GM15510 (cell line): Measurements from ENCODE around the gene GPR15LG.

Experiments
- POLR2A ChIP-seq: IDR thresholded peaks from 3 replicates; pipeline ENCODE4 v1.6.1; 2011; ENCODE audit warnings: borderline replicate concordance; ENCODE audit not compliant: insufficient read length; ENCODE audit errors: extremely low read depth

Gene GPR15LG

GRCh38 chr10:84173501-84173929 lies at the start of gene GPR15LG:
TSS of gene GPR15LG (plus strand) at chr10:84173801. CDS start at chr10:84173852, 51 bp downstream.
- no peak for TF ChIP-seq POLR2A

GRCh38 chr10:84126785-84127167 lies 46.8 kb upstream of the GPR15LG start:
- no peak for TF ChIP-seq POLR2A

- no peak for TF ChIP-seq POLR2A
Observed at GRCh38 chr10:84135836-84136235, 37.8 kb upstream of the GPR15LG start.

GRCh38 chr10:84137811-84138210 lies 35.8 kb upstream of the GPR15LG start:
- TF ChIP-seq POLR2A = no peak

- no peak for TF ChIP-seq POLR2A
Observed at GRCh38 chr10:84138478-84139125, 35.0 kb upstream of the GPR15LG start.

GRCh38 chr10:84139126-84140035 lies 34.2 kb upstream of the GPR15LG start, which contains the start of gene GHITM:
TSS of gene GHITM (plus strand) at chr10:84139509. CDS start at chr10:84141501, 1,992 bp downstream.
- peak; percentile 85 for TF ChIP-seq POLR2A

- TF ChIP-seq POLR2A = no peak
Observed at GRCh38 chr10:84140036-84140379, 33.6 kb upstream of the GPR15LG start.

- TF ChIP-seq POLR2A = no peak
Observed at GRCh38 chr10:84147347-84147746, 26.3 kb upstream of the GPR15LG start.

GRCh38 chr10:84149854-84150253 lies 23.7 kb upstream of the GPR15LG start:
- TF ChIP-seq POLR2A = no peak

- no peak for TF ChIP-seq POLR2A
Observed at GRCh38 chr10:84152769-84153168, 20.8 kb upstream of the GPR15LG start.

- TF ChIP-seq POLR2A = no peak
Observed at GRCh38 chr10:84155521-84155920, 18.1 kb upstream of the GPR15LG start.

GRCh38 chr10:84156009-84156408 lies 17.6 kb upstream of the GPR15LG start:
- TF ChIP-seq POLR2A = no peak

- no peak for TF ChIP-seq POLR2A
Observed at GRCh38 chr10:84156768-84157167, 16.8 kb upstream of the GPR15LG start.

- no peak for TF ChIP-seq POLR2A
Observed at GRCh38 chr10:84158061-84158460, 15.5 kb upstream of the GPR15LG start.

- no peak for TF ChIP-seq POLR2A
Observed at GRCh38 chr10:84158550-84158949, 15.1 kb upstream of the GPR15LG start.

GRCh38 chr10:84159076-84159685 lies 14.4 kb upstream of the GPR15LG start:
- no peak for TF ChIP-seq POLR2A

- no peak for TF ChIP-seq POLR2A
Observed at GRCh38 chr10:84160663-84161362, 12.8 kb upstream of the GPR15LG start.
